HepG2 (cell line): Measurements from ENCODE around the gene SPTSSA. TPM values are rescaled to one million over a fixed set of nuclear protein-coding genes. Genes with fewer than 3 reads are reported as not detected.

Experiments
- BHLHE40 ChIP-seq: IDR thresholded peaks from 2 replicates; pipeline ENCODE4 v1.6.1; 2011; ENCODE audit warnings: low read length, improper control_type of control experiment
- IKZF4 ChIP-seq: sonication (generic); formaldehyde crosslinking; IDR thresholded peaks from 2 replicates; pipeline ENCODE4 v1.5.1; 2020; ENCODE audit warnings: borderline replicate concordance, mild to moderate bottlenecking, low read depth, missing genetic modification reagents; ENCODE audit errors: not compliant biosample characterization
- KIAA2018 ChIP-seq: sonication (generic); formaldehyde crosslinking; IDR thresholded peaks from 2 replicates; pipeline ENCODE4 v1.5.0; 2020; ENCODE audit warnings: mild to moderate bottlenecking, missing genetic modification reagents, borderline replicate concordance
- MLX ChIP-seq: IDR thresholded peaks from 2 replicates; pipeline ENCODE4 v1.6.1; 2016
- ZBTB33 ChIP-seq: sonication (generic); formaldehyde crosslinking; IDR thresholded peaks from 2 replicates; pipeline ENCODE4 v1.4.0; 2020; ENCODE audit warnings: missing genetic modification reagents
- ZBTB40 ChIP-seq, 2 experiments: fragments of 450-650 bp in 1 of 2; sonication (generic) in 1 of 2; formaldehyde crosslinking in 1 of 2; IDR thresholded peaks; 2 replicates each; pipeline versions ENCODE4 v1.6.1 to v1.8.0; 2016 to 2022; ENCODE audit warnings: antibody characterized with exemption in 1 of 2, mild to moderate bottlenecking in 1 of 2, missing genetic modification reagents in 1 of 2
- polyA plus RNA-seq, 8 experiments: library from polyadenylated mRNA; depleted of rRNA in 3 of 8; stranded (reverse) in 7 of 8; unstranded in 1 of 8; fragments of >200 nt; fragmentation: Illumina TruSeq in 4 of 8; extraction: Trizol in 4 of 8; gene quantifications; 2 replicates each; pipeline versions ENCODE4 v1.2.1 to v1.2.3, GENCODE V29; 2011 to 2016; ENCODE audit warnings: low read depth in 4 of 8, missing spikeins in 1 of 8, mixed read lengths in 1 of 8; ENCODE audit not compliant: insufficient read depth in 1 of 8
- total RNA-seq, 5 experiments: library from RNA; depleted of rRNA; stranded (reverse); fragments of >200 nt; fragmentation: Illumina TruSeq; extraction: Trizol; gene quantifications; 2 replicates each; pipeline ENCODE4 v1.2.3, GENCODE V29; 2016; ENCODE audit warnings: low read depth in 1 of 5

SPTSSA gene
- total and polyA plus RNA-seq, 2 of the 13 experiments (the other 11 are each of a cell fraction or from before 2014, with no cell fraction given): 19.1 to 86.1 TPM

GRCh38 chr14:34496679-34497513, 34.9 kb upstream of the SPTSSA start (continued):
- TF ChIP-seq KIAA2018 (no peak), ZBTB33 (CRISPR knock-in tag) (peak; percentile 83), BHLHE40 (peak; percentile 45; the same call in 1 of the 2 replicates), IKZF4 (CRISPR knock-in tag) (peak; percentile 81), MLX (CRISPR knock-in tag) (peak; percentile 15; the same call in 1 of the 2 replicates), ZBTB40 (IDR thresholded peaks at IDR 0.05) (no peak), ZBTB40 (CRISPR knock-in tag; IDR thresholded peaks at IDR 0.05) (no peak)
